ENCODE data around the gene MRPL37. TPM values are rescaled to one million over a fixed set of nuclear protein-coding genes. Genes with fewer than 3 reads are reported as not detected.

Gene MRPL37
- total and polyA plus RNA-seq, 7 donors, result 68.9 to 109 (median 100) TPM

GRCh38 chr1:54176621-54177327 lies 23.2 kb upstream of the MRPL37 start:
- intact Hi-C loops (cut with DNase I), result no loop called here
- ATAC-seq (no peak), DNase-seq (no peak)
- H3K4me3 ChIP-seq, result no peak overlapping the region
- 93 to 94% (median 94%) methylated on average over 6 of the region's 6 CpGs for WGBS, 3 donors
- H3K36me3 ChIP-seq (ENCODE audit: insufficient read depth in 1 of 2, low read depth in 1 of 2), result peaks cover 0 to 16% of the 10 kb centered on the region in 2 donors
- no peaks in the 10 kb centered on the region for H3K4me1 ChIP-seq
- no peak overlapping the region for H3K27ac ChIP-seq
- H3K9me3 ChIP-seq, result no peaks in the 10 kb centered on the region
- TF ChIP-seq, protein P1, sequence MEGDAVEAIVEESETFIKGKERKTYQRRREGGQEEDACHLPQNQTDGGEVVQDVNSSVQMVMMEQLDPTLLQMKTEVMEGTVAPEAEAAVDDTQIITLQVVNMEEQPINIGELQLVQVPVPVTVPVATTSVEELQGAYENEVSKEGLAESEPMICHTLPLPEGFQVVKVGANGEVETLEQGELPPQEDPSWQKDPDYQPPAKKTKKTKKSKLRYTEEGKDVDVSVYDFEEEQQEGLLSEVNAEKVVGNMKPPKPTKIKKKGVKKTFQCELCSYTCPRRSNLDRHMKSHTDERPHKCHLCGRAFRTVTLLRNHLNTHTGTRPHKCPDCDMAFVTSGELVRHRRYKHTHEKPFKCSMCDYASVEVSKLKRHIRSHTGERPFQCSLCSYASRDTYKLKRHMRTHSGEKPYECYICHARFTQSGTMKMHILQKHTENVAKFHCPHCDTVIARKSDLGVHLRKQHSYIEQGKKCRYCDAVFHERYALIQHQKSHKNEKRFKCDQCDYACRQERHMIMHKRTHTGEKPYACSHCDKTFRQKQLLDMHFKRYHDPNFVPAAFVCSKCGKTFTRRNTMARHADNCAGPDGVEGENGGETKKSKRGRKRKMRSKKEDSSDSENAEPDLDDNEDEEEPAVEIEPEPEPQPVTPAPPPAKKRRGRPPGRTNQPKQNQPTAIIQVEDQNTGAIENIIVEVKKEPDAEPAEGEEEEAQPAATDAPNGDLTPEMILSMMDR (IDR thresholded peaks at IDR 0.05), result no peak
- no peaks in the 10 kb centered on the region for H3K27me3 ChIP-seq (ENCODE audit: insufficient read depth in 3 of 3, low read length in 2 of 3)

DNA sequence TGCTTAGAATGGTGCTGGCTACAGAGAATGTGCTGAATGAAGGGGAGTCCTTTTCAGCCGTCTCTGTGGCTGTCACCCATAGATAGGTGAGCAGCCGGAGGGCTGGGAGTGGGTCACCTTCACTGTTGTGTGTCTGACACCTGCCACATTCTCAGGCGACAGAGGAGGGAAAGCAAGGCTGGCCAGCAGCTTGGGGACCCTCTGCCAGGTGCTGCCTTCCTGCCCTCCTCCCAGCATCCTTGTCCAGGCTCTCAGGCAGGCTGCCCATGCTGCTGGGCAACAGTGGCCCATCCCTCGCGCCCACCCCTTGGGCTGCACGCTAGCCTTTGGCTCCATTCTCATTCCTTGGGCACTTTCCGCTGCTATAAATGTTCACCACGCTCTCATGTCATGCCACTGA lies 22.2 kb upstream of the MRPL37 start:
- intact Hi-C loops (cut with DNase I), result no loop called here
- no peaks in the 10 kb centered on the region for H3K27me3 ChIP-seq (ENCODE audit: insufficient read depth in 3 of 3, low read length in 2 of 3)
- H3K4me1 ChIP-seq, result no peaks in the 10 kb centered on the region
- H3K4me3 ChIP-seq, result no peak overlapping the region
- TF ChIP-seq, protein P1 (IDR thresholded peaks at IDR 0.05), result no peak
- no peak for DNase-seq
- H3K36me3 ChIP-seq (ENCODE audit: insufficient read depth in 1 of 2, low read depth in 1 of 2), result peaks cover 0 to 16% of the 10 kb centered on the region in 2 donors
- no peaks in the 10 kb centered on the region for H3K9me3 ChIP-seq
- no peak for ATAC-seq
- H3K27ac ChIP-seq, result no peak overlapping the region
- WGBS, 3 donors, result 90 to 94% (median 90%) methylated on average over 8 of the region's 8 CpGs

DNA sequence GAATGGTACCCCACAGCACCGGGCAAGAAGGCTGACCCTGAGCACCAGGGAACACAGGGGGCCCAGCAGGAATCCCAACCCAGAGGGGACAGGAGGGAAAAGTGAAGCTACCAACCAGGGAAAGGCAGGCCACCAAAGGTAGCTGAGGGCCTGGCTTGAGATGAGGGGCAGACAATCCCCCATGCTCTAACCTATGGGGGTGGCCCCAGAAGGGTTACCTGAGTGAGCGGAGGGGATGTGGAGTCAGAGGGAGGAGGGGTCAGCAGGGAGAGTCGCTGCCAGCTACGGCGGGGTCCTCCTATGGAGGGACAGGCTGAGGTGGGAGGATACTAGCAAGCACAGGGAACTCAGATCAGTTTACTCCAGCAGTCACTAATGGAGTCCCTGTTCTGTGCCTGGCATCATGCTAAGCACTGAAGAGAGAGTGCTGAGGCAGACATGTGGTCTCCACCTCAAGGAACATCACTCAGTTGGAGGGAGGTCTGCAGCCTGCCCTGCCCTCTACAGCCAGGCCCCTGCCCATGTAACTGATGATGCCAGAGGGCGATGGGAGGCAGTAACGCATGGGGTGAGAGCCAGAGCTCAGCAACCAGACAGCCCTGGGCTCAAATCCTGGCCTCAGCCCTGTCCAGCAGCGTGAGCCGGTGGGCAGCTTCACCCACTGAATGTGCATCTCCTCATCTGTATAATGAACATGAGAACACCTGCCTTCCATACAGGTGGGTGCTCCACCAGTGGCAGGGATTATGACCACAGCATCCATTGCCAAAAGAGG lies 21.5 kb upstream of the MRPL37 start:
- WGBS, 3 donors, result 80 to 85% (median 84%) methylated on average over 9 of the region's 9 CpGs
- Histone ChIP-seq H3K9me3 (no peaks in the 10 kb centered on the region), H3K27me3 (ENCODE audit: insufficient read depth in 3 of 3, low read length in 2 of 3) (no peaks in the 10 kb centered on the region), H3K27ac (no peak overlapping the region), H3K4me3 (no peak overlapping the region), H3K36me3 (ENCODE audit: insufficient read depth in 1 of 2, low read depth in 1 of 2) (peaks cover 0 to 16% of the 10 kb centered on the region in 2 donors), H3K4me1 (no peaks in the 10 kb centered on the region)
- intact Hi-C loops (cut with DNase I), result no loop called here
- ATAC-seq, result no peak
- no peak for DNase-seq
- TF ChIP-seq, protein P1 (IDR thresholded peaks at IDR 0.05), result no peak

DNA sequence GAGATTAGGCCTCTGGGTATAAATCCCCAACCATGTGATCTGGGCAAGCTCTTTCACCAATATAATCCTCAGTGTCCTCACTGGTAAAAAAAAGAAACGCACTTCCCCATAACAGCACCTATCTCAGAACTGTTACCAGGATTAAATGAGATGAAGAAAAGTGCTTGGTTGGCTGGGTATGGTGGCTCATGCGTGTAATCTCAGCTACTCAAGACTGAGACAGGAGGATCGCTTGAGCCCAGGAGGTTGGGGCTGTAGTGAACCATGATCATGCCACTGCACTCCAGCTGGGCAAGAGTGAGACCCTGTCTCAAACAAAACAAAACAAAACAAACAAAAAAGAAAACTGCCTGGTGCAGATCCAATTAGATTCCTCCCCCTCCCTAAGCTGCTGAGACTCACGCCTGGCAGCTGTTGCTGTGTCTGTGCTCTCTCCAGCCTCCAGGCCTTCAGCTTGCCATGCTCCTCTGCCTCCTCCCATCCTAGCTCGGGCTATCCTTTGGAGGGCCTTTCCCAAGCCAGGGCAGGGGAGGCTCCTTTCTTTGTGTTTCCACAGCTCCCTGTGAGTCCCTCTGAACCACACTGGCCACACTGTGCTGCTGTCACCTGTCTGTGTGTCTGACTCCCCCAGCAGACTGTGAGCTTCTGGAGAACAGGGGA lies 19.1 kb upstream of the MRPL37 start:
- TF ChIP-seq, protein P1 (IDR thresholded peaks at IDR 0.05), result no peak

More for the DNA sequence above, 19.1 kb upstream of the MRPL37 start:
- no peaks in the 10 kb centered on the region for H3K4me1 ChIP-seq
- no peak overlapping the region for H3K4me3 ChIP-seq
- ATAC-seq, result no peak
- H3K27ac ChIP-seq, result no peak overlapping the region
- 87 to 90% (median 88%) methylated on average over 5 of the region's 5 CpGs for WGBS, 3 donors
- H3K36me3 ChIP-seq (ENCODE audit: insufficient read depth in 1 of 2, low read depth in 1 of 2), result peaks cover 0 to 17% of the 10 kb centered on the region in 2 donors
- DNase-seq, result no peak
- intact Hi-C loops (cut with DNase I), result no loop called here
- no peaks in the 10 kb centered on the region for H3K27me3 ChIP-seq (ENCODE audit: insufficient read depth in 3 of 3, low read length in 2 of 3)
- no peaks in the 10 kb centered on the region for H3K9me3 ChIP-seq

All from psoas muscle (tissue), 8 donors.